ENCODE measurements around the gene USP44. TPM values are rescaled to one million over a fixed set of nuclear protein-coding genes. Genes with fewer than 3 reads are reported as not detected.

USP44 gene
- total RNA-seq, 1 donor = 1.8 TPM

DNA sequence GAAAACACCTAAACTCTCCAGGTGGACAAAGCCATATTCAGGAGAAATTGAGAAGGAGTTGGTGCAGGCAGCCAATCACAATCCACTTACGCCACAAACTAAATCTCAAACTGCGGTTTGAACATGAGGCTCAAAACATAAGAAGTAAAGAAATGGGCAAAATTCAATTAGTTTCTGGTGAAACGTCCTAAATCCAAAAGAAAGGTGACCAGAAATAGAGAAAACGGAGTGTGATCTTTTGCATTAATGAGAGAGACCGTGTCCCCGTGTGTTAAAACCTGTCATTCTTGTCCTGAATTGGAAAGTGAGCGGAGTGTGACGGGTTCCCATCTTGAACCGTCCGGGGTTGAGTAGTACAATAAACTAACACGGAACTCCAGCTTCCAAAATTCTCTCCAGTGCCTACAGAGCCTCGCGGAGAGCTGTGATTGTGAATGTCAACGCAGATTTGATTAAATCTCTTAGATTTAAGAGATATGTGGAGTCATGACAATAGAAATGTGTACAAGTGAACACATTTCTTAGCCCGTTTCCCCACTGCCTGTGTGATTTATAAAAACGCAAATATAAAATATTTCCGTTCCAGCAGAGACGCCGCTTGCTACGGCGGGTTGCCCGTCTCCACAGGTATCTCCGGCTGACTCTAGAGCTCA lies 77.9 kb downstream of the USP44 start:
- DNase-seq (ENCODE audit: low read depth) = peak; percentile 63

DNA sequence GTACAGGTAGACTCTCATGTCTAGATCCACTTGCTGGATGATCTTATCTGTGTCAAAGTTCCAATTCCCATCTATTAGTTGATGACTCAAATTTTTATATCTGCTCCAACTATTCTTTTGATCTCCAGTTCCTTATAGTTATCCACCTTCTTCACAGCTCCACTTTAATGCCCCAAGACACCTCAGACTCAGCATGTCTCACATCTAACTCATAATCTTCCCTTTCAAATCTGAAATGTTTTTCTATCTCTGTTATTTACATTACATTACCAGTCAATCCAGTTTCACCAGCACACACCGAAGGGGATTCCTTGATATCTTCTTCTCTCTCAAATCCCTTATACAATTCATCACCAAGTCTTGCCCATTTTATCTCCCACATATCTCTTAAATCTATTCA lies 81.0 kb downstream of the USP44 start:
- TF ChIP-seq, protein P1, sequence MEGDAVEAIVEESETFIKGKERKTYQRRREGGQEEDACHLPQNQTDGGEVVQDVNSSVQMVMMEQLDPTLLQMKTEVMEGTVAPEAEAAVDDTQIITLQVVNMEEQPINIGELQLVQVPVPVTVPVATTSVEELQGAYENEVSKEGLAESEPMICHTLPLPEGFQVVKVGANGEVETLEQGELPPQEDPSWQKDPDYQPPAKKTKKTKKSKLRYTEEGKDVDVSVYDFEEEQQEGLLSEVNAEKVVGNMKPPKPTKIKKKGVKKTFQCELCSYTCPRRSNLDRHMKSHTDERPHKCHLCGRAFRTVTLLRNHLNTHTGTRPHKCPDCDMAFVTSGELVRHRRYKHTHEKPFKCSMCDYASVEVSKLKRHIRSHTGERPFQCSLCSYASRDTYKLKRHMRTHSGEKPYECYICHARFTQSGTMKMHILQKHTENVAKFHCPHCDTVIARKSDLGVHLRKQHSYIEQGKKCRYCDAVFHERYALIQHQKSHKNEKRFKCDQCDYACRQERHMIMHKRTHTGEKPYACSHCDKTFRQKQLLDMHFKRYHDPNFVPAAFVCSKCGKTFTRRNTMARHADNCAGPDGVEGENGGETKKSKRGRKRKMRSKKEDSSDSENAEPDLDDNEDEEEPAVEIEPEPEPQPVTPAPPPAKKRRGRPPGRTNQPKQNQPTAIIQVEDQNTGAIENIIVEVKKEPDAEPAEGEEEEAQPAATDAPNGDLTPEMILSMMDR (IDR thresholded peaks at IDR 0.05; ENCODE audit: insufficient read depth, low read length) = no peak

More for the DNA sequence above, 77.9 kb downstream of the USP44 start:
- TF ChIP-seq, protein P1 (IDR thresholded peaks at IDR 0.05; ENCODE audit: insufficient read depth, low read length) = no peak
- peak overlapping the region; percentile 94 for H3K4me3 ChIP-seq (ENCODE audit: low read depth, low read length)

More for the DNA sequence above, 81.0 kb downstream of the USP44 start:
- no peak for DNase-seq (ENCODE audit: low read depth)
- no peak overlapping the region for H3K4me3 ChIP-seq (ENCODE audit: low read depth, low read length)

Other genes with a start within 250 kb of the USP44 start
- 92.1 and 260 TPM in 2 replicates for gene METAP2, start 77.3 kb downstream of the USP44 start, total RNA-seq (ENCODE audit: low replicate concordance)
- gene NTN4, start 239.3 kb upstream of the USP44 start, total RNA-seq (ENCODE audit: low replicate concordance) = 8.7 and 71.8 TPM in 2 replicates

Data from fibroblast of the aortic adventitia (primary cell).